DND-41 (cell line): ENCODE measurements around the gene ETNK2.

Experiments used
- EZH2 ChIP-seq: IDR thresholded peaks from 3 replicates; pipeline ENCODE4 v1.6.1; 2012; ENCODE audit warnings: borderline replicate concordance, low read depth, mild to moderate bottlenecking, moderate library complexity, low read length, inconsistent platforms; ENCODE audit not compliant: severe bottlenecking
- TF ChIP-seq, protein P1 (sequence below): IDR thresholded peaks from 2 replicates; pipeline ENCODE4 v1.5.1; 2012; ENCODE audit warnings: borderline replicate concordance, low read length, moderate library complexity, mild to moderate bottlenecking; ENCODE audit not compliant: poor library complexity, severe bottlenecking; ENCODE audit errors: extremely low read depth

DNA sequence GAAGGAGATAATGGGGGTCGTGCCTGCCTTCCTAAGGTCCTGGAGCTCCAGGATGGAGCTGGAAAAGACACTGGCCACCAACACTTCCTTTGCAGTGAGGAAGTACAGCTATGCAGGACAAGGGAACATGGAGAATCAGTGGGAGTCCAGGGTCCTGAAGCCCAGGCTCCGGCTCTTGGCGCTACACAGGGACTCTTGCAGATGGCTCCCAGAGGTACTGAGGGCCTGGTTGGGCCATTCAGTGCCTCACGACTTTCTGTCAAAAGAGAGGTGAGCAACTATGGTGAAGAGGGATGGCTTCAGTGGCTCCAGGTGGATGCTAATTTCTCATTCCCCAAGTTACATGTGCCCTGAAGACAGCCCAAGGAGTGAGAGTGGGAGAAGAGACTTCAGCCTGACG lies 1.8 kb upstream of the ETNK2 start:
- no peak for TF ChIP-seq EZH2
- TF ChIP-seq, protein P1, sequence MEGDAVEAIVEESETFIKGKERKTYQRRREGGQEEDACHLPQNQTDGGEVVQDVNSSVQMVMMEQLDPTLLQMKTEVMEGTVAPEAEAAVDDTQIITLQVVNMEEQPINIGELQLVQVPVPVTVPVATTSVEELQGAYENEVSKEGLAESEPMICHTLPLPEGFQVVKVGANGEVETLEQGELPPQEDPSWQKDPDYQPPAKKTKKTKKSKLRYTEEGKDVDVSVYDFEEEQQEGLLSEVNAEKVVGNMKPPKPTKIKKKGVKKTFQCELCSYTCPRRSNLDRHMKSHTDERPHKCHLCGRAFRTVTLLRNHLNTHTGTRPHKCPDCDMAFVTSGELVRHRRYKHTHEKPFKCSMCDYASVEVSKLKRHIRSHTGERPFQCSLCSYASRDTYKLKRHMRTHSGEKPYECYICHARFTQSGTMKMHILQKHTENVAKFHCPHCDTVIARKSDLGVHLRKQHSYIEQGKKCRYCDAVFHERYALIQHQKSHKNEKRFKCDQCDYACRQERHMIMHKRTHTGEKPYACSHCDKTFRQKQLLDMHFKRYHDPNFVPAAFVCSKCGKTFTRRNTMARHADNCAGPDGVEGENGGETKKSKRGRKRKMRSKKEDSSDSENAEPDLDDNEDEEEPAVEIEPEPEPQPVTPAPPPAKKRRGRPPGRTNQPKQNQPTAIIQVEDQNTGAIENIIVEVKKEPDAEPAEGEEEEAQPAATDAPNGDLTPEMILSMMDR, result no peak
